D721Med (cell line): ENCODE results near the gene PCBP2.
"Not testable (repeated sequence)": the region's sequence is repeated elsewhere in the genome, so short reads cannot be mapped to it uniquely, and the experiment has no call there.

Experiments
- DNase-seq: peaks from one replicate; pipeline ENCODE4 v3.0.0; 2011; ENCODE audit warnings: low spot score; ENCODE audit not compliant: insufficient read length
- FAIRE-seq: peaks from 2 replicates; lab custom pipeline; 2011; peaks lifted over from hg19 to GRCh38; lab: Jason Lieb, UNC
- CTCF ChIP-seq: IDR thresholded peaks from 2 replicates; pipeline ENCODE4 v1.5.1; 2012; ENCODE audit warnings: mild to moderate bottlenecking, control low read depth; ENCODE audit not compliant: insufficient read depth; ENCODE audit errors: missing control alignments

The PCBP2 gene

GRCh38 chr12:53418221-53418620, 33.7 kb upstream of the PCBP2 start:
- no peak for FAIRE-seq

GRCh38 chr12:53419756-53420155, 32.1 kb upstream of the PCBP2 start:
- DNase-seq (no peak), FAIRE-seq (no peak)
- no peak for TF ChIP-seq CTCF

More at GRCh38 chr12:53418221-53418620, 33.7 kb upstream of the PCBP2 start:
- no peak for TF ChIP-seq CTCF
- DNase-seq, result no peak

- not testable (repeated sequence) for DNase-seq, FAIRE-seq
Observed at GRCh38 chr12:53422247-53422646, 29.7 kb upstream of the PCBP2 start.

- no peak for DNase-seq
- FAIRE-seq, result no peak
- no peak for TF ChIP-seq CTCF
Observed at GRCh38 chr12:53423597-53423996, 28.3 kb upstream of the PCBP2 start, which contains the start of gene AMHR2. TSS of gene AMHR2 (plus strand) at chr12:53423855. CDS start at chr12:53423935, 80 bp downstream.

- TF ChIP-seq CTCF, result no peak
- DNase-seq (no peak), FAIRE-seq (no peak)
Observed at GRCh38 chr12:53424626-53425514, 27.0 kb upstream of the PCBP2 start.

- no peak for TF ChIP-seq CTCF
Observed at GRCh38 chr12:53425515-53426150, 26.3 kb upstream of the PCBP2 start.

GRCh38 chr12:53427905-53428594, 23.9 kb upstream of the PCBP2 start:
- no peak for DNase-seq
- TF ChIP-seq CTCF, result no peak
- FAIRE-seq, result no peak

More at GRCh38 chr12:53425515-53426150, 26.3 kb upstream of the PCBP2 start:
- DNase-seq (no peak), FAIRE-seq (no peak)
